ENCODE measurements around the gene UBE2G1. TPM values are rescaled to one million over a fixed set of nuclear protein-coding genes. Genes with fewer than 3 reads are reported as not detected.

UBE2G1 gene
- total and polyA plus RNA-seq, 2 of the 13 experiments (the other 11 are each of a cell fraction or from before 2014, with no cell fraction given), result 27.9 to 42.6 TPM

- FAIRE-seq (no peak), ATAC-seq (no peak), DNase-seq (ENCODE audit: low spot score) (no peak)
- no peak overlapping the region for H3K9ac ChIP-seq (ENCODE audit: insufficient read depth, low read depth, low read length)
- CTCF ChIA-PET (ENCODE audit: low intra/inter-chr PET ratio, low total read pairs), result no interaction called here
- no peaks in the 10 kb centered on the region for H3K9me3 ChIP-seq (ENCODE audit: low read length)
- in situ Hi-C loops (cut with HindIII; ENCODE audit: extremely low pct_ligation_motif_present, low pct_unique_long_range_greater_than_20kb), result no loop called here
- no peak for TF ChIP-seq HNRNPK (IDR thresholded peaks at IDR 0.05; ENCODE audit: low read depth, low read length, poor library complexity, severe bottlenecking)
- no peak for TF ChIP-seq TEAD2 (CRISPR knock-in tag; IDR thresholded peaks at IDR 0.05)
- no peak for TF ChIP-seq ZNF34 (CRISPR knock-in tag; IDR thresholded peaks at IDR 0.05; ENCODE audit: borderline replicate concordance)
- no peak for TF ChIP-seq BRCA1 (CRISPR knock-in tag; IDR thresholded peaks at IDR 0.05)
- no peak for TF ChIP-seq ZSCAN21 (CRISPR knock-in tag; IDR thresholded peaks at IDR 0.05; ENCODE audit: borderline replicate concordance)
- intact Hi-C loops (cut with micrococcal nuclease; ENCODE audit: unreplicated experiment), result no loop called here
- H3K27me3 ChIP-seq (ENCODE audit: control insufficient read depth in 1 of 2, insufficient read depth in 2 of 2, low read length in 2 of 2), result 0 out of 5 replicates have a peak, but pooled peaks cover 0 to 5% of the 10 kb centered on the region in 2 experiments
- no TSS peak for BruUV-seq (replicated peaks)
- no peak overlapping the region for H3K4me3 ChIP-seq (replicated peaks in 1 of 3; ENCODE audit: insufficient read depth in 1 of 3, low read depth in 2 of 3, low read length in 3 of 3)
- no peaks in the 10 kb centered on the region for H3K36me3 ChIP-seq (replicated peaks in 1 of 2; ENCODE audit: control insufficient read depth in 1 of 2, insufficient read depth in 2 of 2, low read length in 2 of 2)
- 62% methylated on average over 6 of the region's 6 CpGs for WGBS (ENCODE audit: low lambda C conversion rate)
- POLR2A ChIA-PET, result no interaction called here
- no peak overlapping the region for H3K4me2 ChIP-seq (ENCODE audit: low read depth, low read length)
- no peaks in the 10 kb centered on the region for H3K79me2 ChIP-seq (ENCODE audit: insufficient read depth, low read length)
- H4K20me1 ChIP-seq (ENCODE audit: insufficient read depth, low read length), result no peaks in the 10 kb centered on the region
- H2AFZ ChIP-seq (ENCODE audit: low read length), result no peak overlapping the region
- peaks cover 27% of the 10 kb centered on the region for H3K4me1 ChIP-seq (ENCODE audit: insufficient read depth, low read length)
- no peak overlapping the region for H3K27ac ChIP-seq (ENCODE audit: extremely low read length, insufficient read depth, low read length)
Observed at GRCh38 chr17:4397840-4398239, 31.4 kb upstream of the UBE2G1 start.

GRCh38 chr17:4395111-4395478, 28.6 kb upstream of the UBE2G1 start:
- DNase-seq (ENCODE audit: low spot score) (no peak), FAIRE-seq (no peak), ATAC-seq (no peak)
- Histone ChIP-seq H4K20me1 (ENCODE audit: insufficient read depth, low read length) (no peaks in the 10 kb centered on the region), H3K79me2 (ENCODE audit: insufficient read depth, low read length) (no peaks in the 10 kb centered on the region), H3K9ac (ENCODE audit: insufficient read depth, low read depth, low read length) (no peak overlapping the region), H3K4me1 (ENCODE audit: insufficient read depth, low read length) (peaks cover 45% of the 10 kb centered on the region), H3K9me3 (ENCODE audit: low read length) (no peaks in the 10 kb centered on the region), H2AFZ (ENCODE audit: low read length) (no peak overlapping the region), H3K27ac (ENCODE audit: extremely low read length, insufficient read depth, low read length) (no peak overlapping the region), H3K4me3 (replicated peaks in 1 of 3; ENCODE audit: insufficient read depth in 1 of 3, low read depth in 2 of 3, low read length in 3 of 3) (no peak overlapping the region), H3K27me3 (ENCODE audit: control insufficient read depth in 1 of 2, insufficient read depth in 2 of 2, low read length in 2 of 2) (0 out of 5 replicates have a peak, but pooled peaks cover 0 to 5% of the 10 kb centered on the region in 2 experiments), H3K4me2 (ENCODE audit: low read depth, low read length) (no peak overlapping the region), H3K36me3 (replicated peaks in 1 of 2; ENCODE audit: control insufficient read depth in 1 of 2, insufficient read depth in 2 of 2, low read length in 2 of 2) (no peaks in the 10 kb centered on the region)
- in situ Hi-C loops (cut with HindIII; ENCODE audit: extremely low pct_ligation_motif_present, low pct_unique_long_range_greater_than_20kb), result no loop called here
- WGBS (ENCODE audit: low lambda C conversion rate), result 61% methylated on average over 3 of the region's 3 CpGs
- intact Hi-C loops (cut with micrococcal nuclease; ENCODE audit: unreplicated experiment), result no loop called here
- ChIA-PET CTCF (ENCODE audit: low intra/inter-chr PET ratio, low total read pairs) (no interaction called here), POLR2A (no interaction called here)
- BruUV-seq (replicated peaks), result no TSS peak
- TF ChIP-seq TRIM24 (CRISPR knock-in tag; IDR thresholded peaks at IDR 0.05), result no peak
- TF ChIP-seq SMAD1 (CRISPR knock-in tag; IDR thresholded peaks at IDR 0.05; ENCODE audit: borderline replicate concordance, low read depth), result no peak
- no peak for TF ChIP-seq KLF13 (CRISPR knock-in tag; IDR thresholded peaks at IDR 0.05)
- TF ChIP-seq POGZ (CRISPR knock-in tag; IDR thresholded peaks at IDR 0.05), result no peak
- no peak for TF ChIP-seq BRCA1 (CRISPR knock-in tag; IDR thresholded peaks at IDR 0.05)
- no peak for TF ChIP-seq ZXDC (CRISPR knock-in tag; IDR thresholded peaks at IDR 0.05)
- no peak for TF ChIP-seq MXI1 (IDR thresholded peaks at IDR 0.05; ENCODE audit: borderline replicate concordance, low read depth, low read length)
- no peak for TF ChIP-seq NR2F6 (IDR thresholded peaks at IDR 0.05)
- no peak for TF ChIP-seq NR2F6 (CRISPR knock-in tag; IDR thresholded peaks at IDR 0.05)
- no peak for TF ChIP-seq ZNF317 (CRISPR knock-in tag; IDR thresholded peaks at IDR 0.05)
- TF ChIP-seq ZC3H13 (CRISPR knock-in tag; IDR thresholded peaks at IDR 0.05), result no peak
- TF ChIP-seq, protein P1, sequence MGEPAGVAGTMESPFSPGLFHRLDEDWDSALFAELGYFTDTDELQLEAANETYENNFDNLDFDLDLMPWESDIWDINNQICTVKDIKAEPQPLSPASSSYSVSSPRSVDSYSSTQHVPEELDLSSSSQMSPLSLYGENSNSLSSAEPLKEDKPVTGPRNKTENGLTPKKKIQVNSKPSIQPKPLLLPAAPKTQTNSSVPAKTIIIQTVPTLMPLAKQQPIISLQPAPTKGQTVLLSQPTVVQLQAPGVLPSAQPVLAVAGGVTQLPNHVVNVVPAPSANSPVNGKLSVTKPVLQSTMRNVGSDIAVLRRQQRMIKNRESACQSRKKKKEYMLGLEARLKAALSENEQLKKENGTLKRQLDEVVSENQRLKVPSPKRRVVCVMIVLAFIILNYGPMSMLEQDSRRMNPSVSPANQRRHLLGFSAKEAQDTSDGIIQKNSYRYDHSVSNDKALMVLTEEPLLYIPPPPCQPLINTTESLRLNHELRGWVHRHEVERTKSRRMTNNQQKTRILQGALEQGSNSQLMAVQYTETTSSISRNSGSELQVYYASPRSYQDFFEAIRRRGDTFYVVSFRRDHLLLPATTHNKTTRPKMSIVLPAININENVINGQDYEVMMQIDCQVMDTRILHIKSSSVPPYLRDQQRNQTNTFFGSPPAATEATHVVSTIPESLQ (CRISPR knock-in tag; conservative IDR thresholded peaks at IDR 0.05), result no peak
- no peak for TF ChIP-seq HNF4A (CRISPR knock-in tag; IDR thresholded peaks at IDR 0.05)

Measured in HepG2 (cell line).